Measurements from ENCODE around the gene MRPL9. TPM values are rescaled to one million over a fixed set of nuclear protein-coding genes. Genes with fewer than 3 reads are reported as not detected.

MRPL9 gene
- total RNA-seq, 2 experiments from 2014 or later = 121 to 141 TPM

- H3K4me3 Mint-ChIP-seq = no peak overlapping the region
- intact Hi-C loops (cut with micrococcal nuclease) = no loop called here
- peaks cover 15% of the 10 kb centered on the region for H3K27me3 Mint-ChIP-seq
- H3K36me3 Mint-ChIP-seq (ENCODE audit: low read depth) = no peaks in the 10 kb centered on the region
- no peak for TF ChIP-seq CTCF (IDR thresholded peaks at IDR 0.05)
- no peaks in the 10 kb centered on the region for H3K4me1 Mint-ChIP-seq (ENCODE audit: low read depth)
- no peaks in the 10 kb centered on the region for H3K9me3 Mint-ChIP-seq
- ChIA-PET POLR2A (no interaction called here), CTCF (no interaction called here)
- no peak overlapping the region for H3K27ac Mint-ChIP-seq
- DNase-seq (no peak), ATAC-seq (no peak)
Observed at GRCh38 chr1:151711044-151711800, 52.1 kb downstream of the MRPL9 start.

GRCh38 chr1:151710187-151710840 lies 53.0 kb downstream of the MRPL9 start:
- Mint-ChIP-seq H3K27ac (no peak overlapping the region), H3K4me3 (no peak overlapping the region), H3K4me1 (ENCODE audit: low read depth) (no peaks in the 10 kb centered on the region), H3K36me3 (ENCODE audit: low read depth) (no peaks in the 10 kb centered on the region), H3K9me3 (no peaks in the 10 kb centered on the region), H3K27me3 (peaks cover 6% of the 10 kb centered on the region)
- no peak for TF ChIP-seq CTCF (IDR thresholded peaks at IDR 0.05)
- peak; percentile 59 for DNase-seq
- CTCF ChIA-PET = no interaction called here
- peak; percentile 17 for ATAC-seq
- intact Hi-C loops (cut with micrococcal nuclease) = no loop called here
- POLR2A ChIA-PET = no interaction called here

Other genes with a start within 250 kb of the MRPL9 start
- gene TUFT1, start 223.2 kb downstream of the MRPL9 start, total RNA-seq = 1 to 10 TPM; 1.0 to 1.5 TPM
- 10 to 100 TPM; 27.2 to 29.5 TPM for gene SNX27, start 151.4 kb downstream of the MRPL9 start, total RNA-seq
- gene CELF3, start 46.7 kb downstream of the MRPL9 start, total RNA-seq = not detected
- gene RIIAD1, start 42.0 kb downstream of the MRPL9 start, total RNA-seq = not detected
- 10 to 100 TPM in 1 of 2 experiments, 1 to 10 TPM in 1; 9.7 to 10.5 TPM for gene TDRKH, start 27.0 kb upstream of the MRPL9 start, total RNA-seq
- gene LINGO4, start 41.9 kb upstream of the MRPL9 start, total RNA-seq = not detected
- gene RORC, start 68.3 kb upstream of the MRPL9 start, total RNA-seq = 1 to 10 TPM; 1.3 to 1.5 TPM
- gene C2CD4D, start 76.3 kb upstream of the MRPL9 start, total RNA-seq = 1 to 10 TPM; 1.3 to 1.6 TPM
- gene THEM5, start 90.2 kb upstream of the MRPL9 start, total RNA-seq = not detected
- 10 to 100 TPM; 19.9 to 22.0 TPM for gene THEM4, start 146.0 kb upstream of the MRPL9 start, total RNA-seq
- 100 to 1,000 TPM; 208 to 220 TPM for gene S100A10, start 230.4 kb upstream of the MRPL9 start, total RNA-seq

Measured in activated CD8-positive, alpha-beta T cell treated with anti-CD3 and anti-CD28 coated beads for 36 hours (primary cell).